GM23248 (cell line): ENCODE measurements around the gene PACSIN1.

ENCODE experiments used
- EZH2 ChIP-seq: fragments of 200-600 bp; sonication (generic); IDR thresholded peaks from 2 replicates; pipeline ENCODE4 v1.6.1; 2018; ENCODE audit warnings: antibody characterized with exemption, mild to moderate bottlenecking; ENCODE audit not compliant: insufficient read depth, poor library complexity, severe bottlenecking
- EZH2phosphoT487 ChIP-seq: fragments of 200-600 bp; sonication (generic); IDR thresholded peaks from 2 replicates; pipeline ENCODE4 v1.6.1; 2018; ENCODE audit warnings: antibody characterized with exemption, moderate library complexity, mild to moderate bottlenecking, low read depth; ENCODE audit not compliant: insufficient read depth

- TF ChIP-seq EZH2phosphoT487: no peak
- no peak for TF ChIP-seq EZH2
Observed at GRCh38 chr6:34549804-34550202, 83.9 kb downstream of the PACSIN1 start.
